Measurements from ENCODE around the gene PRXL2C.

DNA sequence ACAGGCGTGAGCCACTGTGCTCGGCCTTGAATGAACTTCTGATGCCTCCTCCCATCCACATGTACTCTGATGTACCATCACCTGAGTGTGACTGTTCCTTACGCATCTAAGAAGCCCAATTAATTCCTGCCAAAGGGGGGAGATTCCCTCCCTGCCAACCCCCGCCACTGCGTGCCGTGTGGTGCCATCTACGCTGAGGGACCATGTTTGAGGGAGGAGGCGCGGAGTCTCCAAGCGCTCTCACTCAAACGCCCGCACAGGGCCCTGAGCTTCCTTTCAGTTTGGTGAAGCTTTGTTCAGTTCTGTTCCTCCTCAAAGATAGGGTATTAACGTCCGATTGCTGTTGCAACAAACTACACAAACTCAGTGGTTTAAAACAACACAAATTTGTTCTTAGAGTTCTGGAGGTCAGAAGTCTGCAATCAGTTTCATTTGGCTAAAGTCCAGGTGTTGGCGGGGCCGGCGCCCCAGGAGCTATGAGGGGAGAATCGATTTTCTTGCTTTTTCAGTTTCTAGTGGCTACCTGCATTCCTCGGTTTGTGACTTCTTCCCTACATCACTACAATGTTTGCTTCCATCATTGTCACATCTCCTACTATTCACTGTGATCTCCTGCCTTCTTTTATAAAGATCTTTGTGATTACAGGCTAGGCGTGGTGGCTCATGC lies 13.9 kb upstream of the PRXL2C start:
- TF ChIP-seq TAF1 (IDR thresholded peaks at IDR 0.05; ENCODE audit: borderline replicate concordance, low read depth, low read length): no peak
- no peak for TF ChIP-seq POLR2AphosphoS5 (IDR thresholded peaks at IDR 0.05; ENCODE audit: low read depth, low read length)
- TF ChIP-seq POLR2A (IDR thresholded peaks at IDR 0.05; ENCODE audit: low read depth, low read length): no peak
